Measurements from ENCODE around the gene EFNA4. TPM values are rescaled to one million over a fixed set of nuclear protein-coding genes. Genes with fewer than 3 reads are reported as not detected.

Gene EFNA4
- total and polyA plus RNA-seq, 2 donors (not counting 1 experiment from before 2014, with no cell fraction given) = 8.4 to 10.6 TPM

DNA sequence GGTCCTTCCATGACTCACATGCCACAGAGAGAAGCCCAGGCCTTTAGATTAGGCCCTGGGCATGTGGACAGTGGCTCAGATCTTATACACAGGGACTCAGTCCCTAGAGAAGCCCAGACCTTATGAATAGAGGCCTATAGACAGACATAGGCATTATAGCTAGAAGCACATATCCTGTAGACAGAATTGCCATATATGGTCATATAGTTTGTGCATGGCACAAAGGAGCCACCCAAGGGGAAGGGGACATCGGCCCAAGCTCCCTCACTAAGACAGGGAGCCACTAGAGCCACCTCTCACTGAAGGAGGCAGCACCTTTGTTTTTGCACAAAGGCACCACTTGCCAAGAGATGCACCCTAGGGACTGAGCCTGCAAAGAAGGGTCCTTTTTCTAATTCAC, 12.8 kb downstream of the EFNA4 start:
- Mint-ChIP-seq H3K9me3 (ENCODE audit: insufficient read depth) (no peaks in the 10 kb centered on the region), H3K4me3 (no peak overlapping the region), H3K27me3 (peaks cover 13% of the 10 kb centered on the region), H3K4me1 (peaks cover 55% of the 10 kb centered on the region), H3K27ac (no peak overlapping the region)
- H3K4me2 ChIP-seq (replicated peaks; ENCODE audit: low read depth, low read length, poor library complexity, severe bottlenecking) = no peak overlapping the region
- DNase-seq (no peak), ATAC-seq (ENCODE audit: low read depth) (no peak)
- H3K36me3 ChIP-seq (replicated peaks in 1 of 2; ENCODE audit: control extremely low read depth in 1 of 2, control insufficient read depth in 1 of 2, extremely low read depth in 1 of 2, insufficient read depth in 2 of 2, low read length in 1 of 2) = no peaks in the 10 kb centered on the region
- peaks cover 0 to 26% (median 17%) of the 10 kb centered on the region in 4 experiments for H3K27me3 ChIP-seq (replicated peaks in 1 of 4; ENCODE audit: control extremely low read depth in 1 of 4, control insufficient read depth in 3 of 4, insufficient read depth in 4 of 4, low read length in 3 of 4)
- peaks cover 21% of the 10 kb centered on the region for H4K20me1 ChIP-seq (ENCODE audit: control insufficient read depth, insufficient read depth, low read length, poor library complexity, severe bottlenecking)
- 67% methylated on average over 1 of the region's 1 CpG for WGBS (ENCODE audit: insufficient coverage)
- H3K79me2 ChIP-seq (ENCODE audit: control insufficient read depth, insufficient read depth, low read length) = no peaks in the 10 kb centered on the region
- POLR2A ChIA-PET = interaction anchor here (1.8 kb wide), 1 partner anchor 9 kb away, joined by 4 read pairs; no protein-coding TSS in a partner anchor
- no peak overlapping the region for H3K4me3 ChIP-seq (ENCODE audit: control extremely low read depth in 1 of 5, extremely low read depth in 1 of 5, insufficient read depth in 1 of 5, low read depth in 2 of 5, low read length in 4 of 5)
- H2AFZ ChIP-seq (ENCODE audit: insufficient read depth, low read depth, low read length, poor library complexity, severe bottlenecking) = no peak overlapping the region
- intact Hi-C loops (cut with micrococcal nuclease) = loop anchor here (5.0 kb wide), 1 partner anchor 1361 kb away; no protein-coding TSS in a partner anchor
- no peak overlapping the region for H3K9ac ChIP-seq (ENCODE audit: low read length)
- no peak overlapping the region for H3K27ac ChIP-seq (ENCODE audit: low read length in 2 of 2)
- no peak for TF ChIP-seq EZH2 (IDR thresholded peaks at IDR 0.05; ENCODE audit: borderline replicate concordance, insufficient read depth, low read depth, low read length, poor library complexity, severe bottlenecking)
- TF ChIP-seq, protein P1, sequence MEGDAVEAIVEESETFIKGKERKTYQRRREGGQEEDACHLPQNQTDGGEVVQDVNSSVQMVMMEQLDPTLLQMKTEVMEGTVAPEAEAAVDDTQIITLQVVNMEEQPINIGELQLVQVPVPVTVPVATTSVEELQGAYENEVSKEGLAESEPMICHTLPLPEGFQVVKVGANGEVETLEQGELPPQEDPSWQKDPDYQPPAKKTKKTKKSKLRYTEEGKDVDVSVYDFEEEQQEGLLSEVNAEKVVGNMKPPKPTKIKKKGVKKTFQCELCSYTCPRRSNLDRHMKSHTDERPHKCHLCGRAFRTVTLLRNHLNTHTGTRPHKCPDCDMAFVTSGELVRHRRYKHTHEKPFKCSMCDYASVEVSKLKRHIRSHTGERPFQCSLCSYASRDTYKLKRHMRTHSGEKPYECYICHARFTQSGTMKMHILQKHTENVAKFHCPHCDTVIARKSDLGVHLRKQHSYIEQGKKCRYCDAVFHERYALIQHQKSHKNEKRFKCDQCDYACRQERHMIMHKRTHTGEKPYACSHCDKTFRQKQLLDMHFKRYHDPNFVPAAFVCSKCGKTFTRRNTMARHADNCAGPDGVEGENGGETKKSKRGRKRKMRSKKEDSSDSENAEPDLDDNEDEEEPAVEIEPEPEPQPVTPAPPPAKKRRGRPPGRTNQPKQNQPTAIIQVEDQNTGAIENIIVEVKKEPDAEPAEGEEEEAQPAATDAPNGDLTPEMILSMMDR (IDR thresholded peaks at IDR 0.05) = no peak
- CTCF ChIA-PET = interaction anchor here (0.8 to 4.0 kb wide), 5 partner anchors 9 to 516 kb away, joined by 3 to 32 read pairs (median 6); partner anchors contain the start of genes ADAM15 and EFNA4
- H3K9me3 ChIP-seq (ENCODE audit: control extremely low read depth in 1 of 3, control insufficient read depth in 2 of 3, insufficient read depth in 1 of 3, low read length in 2 of 3) = peaks cover 0 to 12% (median 0%) of the 10 kb centered on the region in 3 donors
- peaks cover 39 to 49% of the 10 kb centered on the region in 2 donors for H3K4me1 ChIP-seq (ENCODE audit: control insufficient read depth in 2 of 2, insufficient read depth in 2 of 2, low read length in 2 of 2)

GRCh38 chr1:155077346-155077745, 13.8 kb downstream of the EFNA4 start:
- H4K20me1 ChIP-seq (ENCODE audit: control insufficient read depth, insufficient read depth, low read length, poor library complexity, severe bottlenecking) = peaks cover 23% of the 10 kb centered on the region
- no peak overlapping the region for H3K4me2 ChIP-seq (replicated peaks; ENCODE audit: low read depth, low read length, poor library complexity, severe bottlenecking)
- DNase-seq (no peak), ATAC-seq (ENCODE audit: low read depth) (no peak)
- peak overlapping the region; percentile 46 for H3K4me3 Mint-ChIP-seq
- TF ChIP-seq, protein P1 (IDR thresholded peaks at IDR 0.05) = no peak
- TF ChIP-seq EZH2 (IDR thresholded peaks at IDR 0.05; ENCODE audit: borderline replicate concordance, insufficient read depth, low read depth, low read length, poor library complexity, severe bottlenecking) = no peak
- peaks cover 0 to 35% (median 25%) of the 10 kb centered on the region in 4 experiments for H3K27me3 ChIP-seq (replicated peaks in 1 of 4; ENCODE audit: control extremely low read depth in 1 of 4, control insufficient read depth in 3 of 4, insufficient read depth in 4 of 4, low read length in 3 of 4)
- no peak overlapping the region for H3K27ac ChIP-seq (ENCODE audit: low read length in 2 of 2)
- peaks cover 0 to 17% (median 0%) of the 10 kb centered on the region in 3 donors for H3K9me3 ChIP-seq (ENCODE audit: control extremely low read depth in 1 of 3, control insufficient read depth in 2 of 3, insufficient read depth in 1 of 3, low read length in 2 of 3)
- CTCF ChIA-PET = interaction anchor here (1.0 to 4.0 kb wide), 7 partner anchors 8 to 26 kb away, joined by 3 to 32 read pairs (median 6); partner anchors contain the start of genes ADAM15 and EFNA4
- H3K4me3 ChIP-seq (ENCODE audit: control extremely low read depth in 1 of 5, extremely low read depth in 1 of 5, insufficient read depth in 1 of 5, low read depth in 2 of 5, low read length in 4 of 5) = no peak overlapping the region
- peaks cover 53% of the 10 kb centered on the region for H3K4me1 Mint-ChIP-seq
- 98% methylated on average over 3 of the region's 3 CpGs for WGBS (ENCODE audit: insufficient coverage)
- no peak overlapping the region for H2AFZ ChIP-seq (ENCODE audit: insufficient read depth, low read depth, low read length, poor library complexity, severe bottlenecking)
- peaks cover 20% of the 10 kb centered on the region for H3K27me3 Mint-ChIP-seq
- H3K9me3 Mint-ChIP-seq (ENCODE audit: insufficient read depth) = no peaks in the 10 kb centered on the region
- no peaks in the 10 kb centered on the region for H3K79me2 ChIP-seq (ENCODE audit: control insufficient read depth, insufficient read depth, low read length)
- no peak overlapping the region for H3K9ac ChIP-seq (ENCODE audit: low read length)
- POLR2A ChIA-PET = no interaction called here
- intact Hi-C loops (cut with micrococcal nuclease) = loop anchor here (5.0 kb wide), 1 partner anchor 1360 kb away; no protein-coding TSS in a partner anchor
- peaks cover 44 to 51% of the 10 kb centered on the region in 2 donors for H3K4me1 ChIP-seq (ENCODE audit: control insufficient read depth in 2 of 2, insufficient read depth in 2 of 2, low read length in 2 of 2)
- no peaks in the 10 kb centered on the region for H3K36me3 ChIP-seq (replicated peaks in 1 of 2; ENCODE audit: control extremely low read depth in 1 of 2, control insufficient read depth in 1 of 2, extremely low read depth in 1 of 2, insufficient read depth in 2 of 2, low read length in 1 of 2)
- no peak overlapping the region for H3K27ac Mint-ChIP-seq
